Hepatocyte (in vitro differentiated cells): Measurements from ENCODE around the gene PARG.
"Not testable (repeated sequence)": the region's sequence is repeated elsewhere in the genome, so short reads cannot be mapped to it uniquely, and the experiment has no call there.

Experiments used
- EZH2 ChIP-seq: fragments of 200-600 bp; sonication (generic); IDR thresholded peaks from 2 replicates; pipeline ENCODE4 v1.6.1; 2016; ENCODE audit warnings: antibody characterized with exemption, mild to moderate bottlenecking, borderline replicate concordance
- EZH2phosphoT487 ChIP-seq: fragments of 200-600 bp; sonication (generic); IDR thresholded peaks from one replicate; pipeline ENCODE4 v1.6.1; 2018; ENCODE audit warnings: antibody characterized with exemption, mild to moderate bottlenecking, low read depth, moderate library complexity; ENCODE audit not compliant: unreplicated experiment, severe bottlenecking
- TF ChIP-seq, protein P1 (sequence below): fragments of 200-600 bp; sonication (generic); IDR thresholded peaks from 2 replicates; pipeline ENCODE4 v1.5.1; 2016; ENCODE audit warnings: antibody characterized with exemption, mild to moderate bottlenecking; ENCODE audit not compliant: poor library complexity

DNA sequence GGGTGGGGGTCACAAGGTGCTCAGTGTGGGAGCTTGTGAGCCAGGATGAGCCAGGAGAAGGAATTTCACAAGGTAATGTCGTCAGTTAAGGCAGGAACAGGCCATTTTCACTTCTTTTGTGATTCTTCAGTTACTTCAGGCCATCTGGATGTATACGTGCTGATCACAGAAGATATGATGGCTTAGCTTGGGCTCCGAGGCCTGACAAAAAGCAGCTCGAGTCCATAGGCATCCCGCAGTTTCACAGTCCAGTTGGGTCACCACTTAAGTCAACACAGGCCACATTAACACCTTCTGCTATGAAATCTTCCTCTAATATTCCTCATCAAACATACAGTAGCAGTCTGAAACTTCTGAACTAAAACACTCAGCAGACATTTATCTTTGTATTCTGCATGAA, 168.9 kb downstream of the PARG start:
- TF ChIP-seq, protein P1, sequence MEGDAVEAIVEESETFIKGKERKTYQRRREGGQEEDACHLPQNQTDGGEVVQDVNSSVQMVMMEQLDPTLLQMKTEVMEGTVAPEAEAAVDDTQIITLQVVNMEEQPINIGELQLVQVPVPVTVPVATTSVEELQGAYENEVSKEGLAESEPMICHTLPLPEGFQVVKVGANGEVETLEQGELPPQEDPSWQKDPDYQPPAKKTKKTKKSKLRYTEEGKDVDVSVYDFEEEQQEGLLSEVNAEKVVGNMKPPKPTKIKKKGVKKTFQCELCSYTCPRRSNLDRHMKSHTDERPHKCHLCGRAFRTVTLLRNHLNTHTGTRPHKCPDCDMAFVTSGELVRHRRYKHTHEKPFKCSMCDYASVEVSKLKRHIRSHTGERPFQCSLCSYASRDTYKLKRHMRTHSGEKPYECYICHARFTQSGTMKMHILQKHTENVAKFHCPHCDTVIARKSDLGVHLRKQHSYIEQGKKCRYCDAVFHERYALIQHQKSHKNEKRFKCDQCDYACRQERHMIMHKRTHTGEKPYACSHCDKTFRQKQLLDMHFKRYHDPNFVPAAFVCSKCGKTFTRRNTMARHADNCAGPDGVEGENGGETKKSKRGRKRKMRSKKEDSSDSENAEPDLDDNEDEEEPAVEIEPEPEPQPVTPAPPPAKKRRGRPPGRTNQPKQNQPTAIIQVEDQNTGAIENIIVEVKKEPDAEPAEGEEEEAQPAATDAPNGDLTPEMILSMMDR = not testable (repeated sequence)
- not testable (repeated sequence) for TF ChIP-seq EZH2phosphoT487, EZH2
